Liver (tissue), 9 donors: ENCODE results near the gene FAHD2A. TPM values are rescaled to one million over a fixed set of nuclear protein-coding genes. Genes with fewer than 3 reads are reported as not detected.
A peak's percentile ranks its signal among the peaks of the same experiment; 100 is the strongest.

Source experiments
- DNase-seq: peaks from one replicate; pipeline ENCODE4 v3.0.0-alpha.2; 2017; ENCODE audit warnings: low spot score
- H3K27ac ChIP-seq, 2 donors: one replicate each; pipeline ENCODE4 v1.7.0; 2013; ENCODE audit warnings: inconsistent platforms in 2 of 2, low read length in 2 of 2, control low read depth in 1 of 2, low read depth in 1 of 2, mild to moderate bottlenecking in 1 of 2
- H3K27me3 ChIP-seq, 4 donors: one replicate each; pipeline versions ENCODE4 v1.6.1 to v1.7.0; 2013; ENCODE audit warnings: low read length in 3 of 4, inconsistent platforms in 1 of 4, mild to moderate bottlenecking in 1 of 4, moderate library complexity in 1 of 4; ENCODE audit not compliant: control insufficient read depth in 4 of 4, insufficient read depth in 4 of 4
- H3K36me3 ChIP-seq, 4 donors: one replicate each; pipeline versions ENCODE4 v1.6.1 to v1.7.0; 2013; ENCODE audit warnings: low read length in 3 of 4, mild to moderate bottlenecking in 3 of 4, low read depth in 1 of 4, moderate library complexity in 1 of 4; ENCODE audit not compliant: control insufficient read depth in 4 of 4, insufficient read depth in 3 of 4
- H3K4me1 ChIP-seq, 4 donors: one replicate each; pipeline versions ENCODE4 v1.6.1 to v1.7.0; 2013; ENCODE audit warnings: low read length in 3 of 4, mild to moderate bottlenecking in 3 of 4, moderate library complexity in 1 of 4; ENCODE audit not compliant: control insufficient read depth in 4 of 4, insufficient read depth in 4 of 4
- H3K4me3 ChIP-seq, 3 donors: one replicate each; pipeline versions ENCODE4 v1.6.1 to v1.7.0; 2013; ENCODE audit warnings: low read length in 3 of 3, control low read depth in 1 of 3, low read depth in 1 of 3, mild to moderate bottlenecking in 1 of 3
- H3K9ac ChIP-seq, 2 donors: one replicate each; pipeline ENCODE4 v1.7.0; 2013; ENCODE audit warnings: low read length in 2 of 2, mild to moderate bottlenecking in 2 of 2, moderate library complexity in 2 of 2, control low read depth in 1 of 2, low read depth in 1 of 2
- H3K9me3 ChIP-seq, 4 donors: one replicate each; pipeline versions ENCODE4 v1.6.1 to v1.7.0; 2013; ENCODE audit warnings: low read length in 3 of 4; ENCODE audit not compliant: control insufficient read depth in 4 of 4
- ATF3 ChIP-seq: IDR thresholded peaks from 2 replicates; pipeline ENCODE4 v1.6.1; 2016; ENCODE audit warnings: antibody characterized with exemption
- CTCF ChIP-seq: fragments of 150-350 bp; IDR thresholded peaks from 2 replicates; pipeline ENCODE4 v1.5.1; 2017; ENCODE audit warnings: improper control_type of control experiment, low read depth, low read length; ENCODE audit not compliant: missing input control
- EGR1 ChIP-seq, 2 donors: IDR thresholded peaks; 2 replicates each; pipeline ENCODE4 v1.6.1; 2016 to 2018; ENCODE audit warnings: antibody characterized with exemption in 2 of 2, low read depth in 2 of 2
- FOXA1 ChIP-seq: IDR thresholded peaks from 2 replicates; pipeline ENCODE4 v1.6.1; 2016; ENCODE audit warnings: antibody characterized with exemption
- FOXA2 ChIP-seq: IDR thresholded peaks from 2 replicates; pipeline ENCODE4 v1.6.1; 2016; ENCODE audit warnings: antibody characterized with exemption
- GABPA ChIP-seq, 2 donors: IDR thresholded peaks in 1 of 2; conservative IDR thresholded peaks in 1 of 2; 2 replicates each; pipeline ENCODE4 v1.6.1; 2016; ENCODE audit warnings: antibody characterized with exemption in 2 of 2, mild to moderate bottlenecking in 1 of 2, moderate library complexity in 1 of 2
- HNF4A ChIP-seq, 2 donors: conservative IDR thresholded peaks; 2 replicates each; pipeline ENCODE4 v1.6.1; 2016; ENCODE audit warnings: antibody characterized with exemption in 2 of 2, mild to moderate bottlenecking in 2 of 2
- HNF4G ChIP-seq: IDR thresholded peaks from 2 replicates; pipeline ENCODE4 v1.6.1; 2016; ENCODE audit warnings: antibody characterized with exemption
- JUND ChIP-seq, 2 donors: IDR thresholded peaks; 2 replicates each; pipeline ENCODE4 v1.6.1; 2016; ENCODE audit warnings: antibody characterized with exemption in 2 of 2
- MAX ChIP-seq: IDR thresholded peaks from 2 replicates; pipeline ENCODE4 v1.6.1; 2016; ENCODE audit warnings: antibody characterized with exemption
- NR2F2 ChIP-seq: IDR thresholded peaks from 2 replicates; pipeline ENCODE4 v1.6.1; 2016; ENCODE audit warnings: antibody characterized with exemption
- RAD21 ChIP-seq, 2 donors: IDR thresholded peaks; 2 replicates each; pipeline ENCODE4 v1.6.1; 2016; ENCODE audit warnings: antibody characterized with exemption in 2 of 2, mild to moderate bottlenecking in 2 of 2
- REST ChIP-seq: IDR thresholded peaks from 2 replicates; pipeline ENCODE4 v1.6.1; 2016; ENCODE audit warnings: antibody characterized with exemption, mild to moderate bottlenecking
- RXRA ChIP-seq, 2 donors: IDR thresholded peaks; 2 replicates each; pipeline ENCODE4 v1.6.1; 2017 to 2018; ENCODE audit warnings: antibody characterized with exemption in 2 of 2, mild to moderate bottlenecking in 1 of 2
- SP1 ChIP-seq: IDR thresholded peaks from 2 replicates; pipeline ENCODE4 v1.6.1; 2018; ENCODE audit warnings: antibody characterized with exemption, mild to moderate bottlenecking
- TAF1 ChIP-seq: conservative IDR thresholded peaks from 2 replicates; pipeline ENCODE4 v1.6.1; 2016; ENCODE audit warnings: antibody characterized with exemption, mild to moderate bottlenecking
- YY1 ChIP-seq: IDR thresholded peaks from 2 replicates; pipeline ENCODE4 v1.6.1; 2016; ENCODE audit warnings: antibody characterized with exemption, mild to moderate bottlenecking
- ZBTB33 ChIP-seq: IDR thresholded peaks from 2 replicates; pipeline ENCODE4 v1.6.1; 2016; ENCODE audit warnings: antibody characterized with exemption
- WGBS: extraction: QIAGEN DNeasy Blood & Tissue Kit; methylation state at CpG from one replicate; pipeline ENCODE4 v1.1.7; 2013; 5-methylcytosine and 5-hydroxymethylcytosine counted together
- polyA plus RNA-seq, 2 donors: library from polyadenylated mRNA; stranded (reverse) in 1 of 2; unstranded in 1 of 2; fragments of 200-250 nt in 1 of 2; fragments of >200 nt in 1 of 2; fragmentation: Nextera tagmentation in 1 of 2; extraction: Ambion mirVana in 1 of 2; gene quantifications; one replicate each; pipeline versions ENCODE4 v1.2.1 to v1.2.3, GENCODE V29; 2013 to 2015
- total RNA-seq, 2 donors: library from RNA; depleted of rRNA; stranded (reverse); fragments of >200 nt; gene quantifications; one replicate each; pipeline ENCODE4 v1.2.3, GENCODE V29; 2014
- donor health status: healthy.
- donor health status: healthy.
- donor health status: healthy.
- donor health status: healthy.
- donor health status: healthy.

The FAHD2A gene
- total and polyA plus RNA-seq, 4 donors = 20.1 to 105 (median 69.3) TPM

DNA sequence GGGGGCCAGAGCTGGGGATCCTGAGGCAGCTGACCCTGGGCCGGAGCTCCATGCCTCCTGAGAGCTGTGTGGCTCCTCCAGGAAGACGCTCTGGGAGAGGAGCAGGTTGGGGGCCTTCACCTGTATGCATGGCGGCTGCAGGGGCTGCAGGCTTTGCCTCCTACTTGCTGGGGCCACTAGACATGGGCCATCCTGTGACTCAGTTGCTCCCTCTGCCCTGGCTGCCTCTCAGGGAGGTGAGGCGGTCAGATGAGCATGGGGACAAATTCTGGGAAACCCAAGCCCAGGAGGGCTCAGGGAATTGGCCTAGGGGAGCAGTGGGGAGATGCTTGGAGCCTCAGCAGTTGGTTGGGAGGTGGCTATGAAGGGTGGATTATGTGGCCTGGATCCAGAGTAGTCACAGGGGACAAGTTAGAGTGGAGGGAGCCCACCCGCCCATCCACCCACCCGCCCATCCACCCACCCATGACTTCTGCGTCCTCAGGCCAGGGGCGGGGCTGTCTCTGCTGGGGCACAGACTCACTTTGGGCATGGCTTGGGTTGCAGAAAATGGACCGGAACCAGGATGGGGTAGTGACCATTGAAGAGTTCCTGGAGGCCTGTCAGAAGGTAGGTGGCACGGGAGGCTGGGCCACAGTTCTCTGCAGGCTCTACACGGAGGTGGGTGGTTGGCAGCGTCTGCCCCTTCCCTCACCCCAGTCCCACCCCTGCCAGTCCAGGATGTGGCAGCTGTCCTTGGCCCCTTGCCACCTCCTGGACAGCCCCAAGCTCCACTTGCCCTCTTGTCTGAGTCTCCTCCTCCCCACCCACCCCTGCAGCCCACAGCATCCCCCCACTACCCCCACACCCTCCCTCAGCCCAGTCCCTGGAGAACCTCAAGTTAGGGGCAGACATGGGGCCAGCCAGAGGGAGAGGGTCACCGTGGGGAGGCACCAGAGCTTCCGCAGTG, 19.5 kb upstream of the FAHD2A start (continued):
- TF ChIP-seq ZBTB33 = no peak
- no peak for TF ChIP-seq TAF1
- TF ChIP-seq SP1 = no peak
- no peak for TF ChIP-seq GABPA (IDR thresholded peaks at IDR 0.05 in 1 of 2, conservative IDR thresholded peaks at IDR 0.05 in 1 of 2)
- no peak for TF ChIP-seq RAD21 (IDR thresholded peaks at IDR 0.05)

DNA sequence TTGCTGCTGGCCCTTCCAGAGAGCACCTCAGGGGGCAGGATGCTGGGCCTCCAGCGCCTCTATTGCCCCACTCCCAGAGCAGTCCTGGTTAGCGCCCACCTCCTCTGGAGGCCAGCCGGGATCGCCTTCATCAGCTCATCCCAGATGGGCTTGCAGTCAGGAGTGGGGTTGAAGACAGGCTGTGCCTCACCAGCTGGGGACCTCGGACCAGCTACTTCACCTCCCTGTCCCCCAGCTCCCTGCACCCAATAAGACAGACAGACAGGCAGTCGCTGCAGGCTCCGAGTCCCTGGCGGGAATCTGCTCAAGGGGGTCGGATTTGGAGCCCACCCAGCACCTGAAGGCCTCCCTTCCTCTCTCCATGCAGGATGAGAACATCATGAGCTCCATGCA, 18.9 kb upstream of the FAHD2A start:
- H3K36me3 ChIP-seq = no peaks in the 10 kb centered on the region
- no peak for TF ChIP-seq HNF4A (conservative IDR thresholded peaks at IDR 0.05)
- no peak for TF ChIP-seq HNF4G
- TF ChIP-seq REST = no peak
- no peak for TF ChIP-seq EGR1 (IDR thresholded peaks at IDR 0.05; ENCODE audit: low read depth in 2 of 2)
- TF ChIP-seq RAD21 (IDR thresholded peaks at IDR 0.05) = no peak
- no peak for TF ChIP-seq FOXA2
- TF ChIP-seq RXRA (IDR thresholded peaks at IDR 0.05) = no peak
- no peak for TF ChIP-seq ATF3
- no peak for TF ChIP-seq SP1
- no peak for TF ChIP-seq CTCF
- TF ChIP-seq FOXA1 = no peak
- TF ChIP-seq MAX = no peak
- no peak for TF ChIP-seq TAF1
- TF ChIP-seq GABPA (IDR thresholded peaks at IDR 0.05 in 1 of 2, conservative IDR thresholded peaks at IDR 0.05 in 1 of 2) = no peak
- no peak for TF ChIP-seq YY1
- no peak for TF ChIP-seq ZBTB33
- no peak for TF ChIP-seq NR2F2
- no peak for TF ChIP-seq JUND (IDR thresholded peaks at IDR 0.05)
- WGBS = 91% methylated on average over 9 of the region's 9 CpGs
- peak; percentile 30 for DNase-seq
- H3K4me3 ChIP-seq = no peak overlapping the region
- H3K9ac ChIP-seq = no peak overlapping the region
- peaks cover 4 to 21% (median 13%) of the 10 kb centered on the region in 4 donors for H3K4me1 ChIP-seq
- H3K9me3 ChIP-seq = no peaks in the 10 kb centered on the region
- H3K27me3 ChIP-seq = no peaks in the 10 kb centered on the region
- H3K27ac ChIP-seq = no peak overlapping the region
